Uterus (tissue), 4 donors: Measurements from ENCODE around the gene CETN2. TPM values are rescaled to one million over a fixed set of nuclear protein-coding genes. Genes with fewer than 3 reads are reported as not detected.

ENCODE experiments used
- DNase-seq, 2 donors: peaks; one replicate each; pipeline ENCODE4 v3.0.0-alpha.2; 2019 to 2020
- H3K27ac ChIP-seq, 2 donors: fragments of 200-600 bp; sonication (generic); 1 replicate in 1 of 2; 2 replicates in 1 of 2; pipeline ENCODE4 v1.5.1; 2016 to 2018
- H3K27me3 ChIP-seq, 2 donors: fragments of 200-600 bp; sonication (generic); one replicate each; pipeline ENCODE4 v1.5.1; 2018 to 2019; ENCODE audit warnings: control low read depth in 1 of 2
- H3K36me3 ChIP-seq, 2 donors: fragments of 200-600 bp; sonication (generic); one replicate each; pipeline ENCODE4 v1.5.1; 2019; ENCODE audit warnings: control low read depth in 1 of 2
- H3K4me1 ChIP-seq, 2 donors: fragments of 200-600 bp; sonication (generic); one replicate each; pipeline ENCODE4 v1.5.1; 2018 to 2019; ENCODE audit warnings: control low read depth in 1 of 2
- H3K4me3 ChIP-seq, 2 donors: fragments of 200-600 bp; sonication (generic); 1 replicate in 1 of 2; 2 replicates in 1 of 2; pipeline ENCODE4 v1.5.1; 2018 to 2019; ENCODE audit warnings: mild to moderate bottlenecking in 1 of 2
- H3K9me3 ChIP-seq, 2 donors: fragments of 200-600 bp; sonication (generic); one replicate each; pipeline ENCODE4 v1.5.1; 2019; ENCODE audit warnings: control low read depth in 1 of 2
- POLR2A ChIP-seq, 2 donors: fragments of 450-650 bp; IDR thresholded peaks; one replicate each; pipeline ENCODE4 v1.6.1; 2016; ENCODE audit warnings: antibody characterized with exemption in 2 of 2, mild to moderate bottlenecking in 1 of 2, moderate library complexity in 1 of 2
- intact Hi-C: fragments of 100-400 bp; cut with DNase I; formaldehyde crosslinking; loops from one replicate; pipeline ENCODE4 v1.15.1; 2023; ENCODE audit warnings: low total_unique reads
- total RNA-seq, 4 donors: library from RNA; depleted of rRNA in 3 of 4; stranded (reverse); fragments of >200 nt in 3 of 4; gene quantifications; one replicate each; pipeline versions ENCODE4 v1.1.0 to v1.2.4, GENCODE V29; 2014 to 2023
- TF ChIP-seq, protein P1 (sequence below), 4 experiments: fragments of 200-600 bp in 2 of 4; fragments of 450-650 bp in 2 of 4; sonication (generic) in 2 of 4; IDR thresholded peaks; one replicate each; pipeline ENCODE4 v1.5.1; 2016 to 2019; ENCODE audit warnings: antibody characterized with exemption in 4 of 4, mild to moderate bottlenecking in 2 of 4, moderate library complexity in 1 of 4
- donor health status: DM: yes; HTN: yes; CAD: no.

The CETN2 gene
- total RNA-seq, 4 donors from 2014 or later: 37.9 to 61.5 (median 45.4) TPM

DNA sequence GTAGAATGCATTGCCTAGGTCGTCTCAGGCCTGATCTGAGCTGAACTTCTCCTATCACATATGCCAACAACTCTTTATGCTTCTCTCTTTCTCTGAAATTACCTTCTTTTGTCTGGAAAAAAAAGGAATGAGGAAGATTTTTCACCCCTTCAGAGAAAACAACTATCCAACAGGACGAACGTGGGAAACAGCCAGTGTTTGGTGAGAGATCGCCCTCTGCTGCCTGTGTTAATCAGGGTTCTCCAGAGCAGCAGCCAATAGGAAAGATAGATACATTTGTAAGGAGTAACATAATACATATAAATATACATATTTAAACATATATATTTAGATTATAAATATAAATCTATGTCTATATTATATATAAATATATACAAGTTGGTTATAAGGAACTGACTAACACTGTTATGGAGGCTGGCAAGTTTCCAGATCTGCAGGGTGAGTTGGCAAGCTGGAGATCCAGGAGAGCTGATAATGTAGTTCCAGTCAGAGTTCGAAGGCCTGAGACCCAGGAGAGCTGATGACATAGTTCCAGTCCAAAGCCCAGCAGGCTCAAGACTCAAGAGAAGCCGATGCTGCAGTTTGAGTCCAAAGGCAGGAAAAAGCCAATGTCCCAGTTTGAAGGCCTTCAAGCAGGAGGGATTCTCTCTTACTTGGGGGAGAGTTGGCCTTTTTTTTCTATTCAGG is 13.3 kb downstream of the CETN2 start:
- TF ChIP-seq POLR2A (IDR thresholded peaks at IDR 0.05): no peak
- TF ChIP-seq, protein P1, sequence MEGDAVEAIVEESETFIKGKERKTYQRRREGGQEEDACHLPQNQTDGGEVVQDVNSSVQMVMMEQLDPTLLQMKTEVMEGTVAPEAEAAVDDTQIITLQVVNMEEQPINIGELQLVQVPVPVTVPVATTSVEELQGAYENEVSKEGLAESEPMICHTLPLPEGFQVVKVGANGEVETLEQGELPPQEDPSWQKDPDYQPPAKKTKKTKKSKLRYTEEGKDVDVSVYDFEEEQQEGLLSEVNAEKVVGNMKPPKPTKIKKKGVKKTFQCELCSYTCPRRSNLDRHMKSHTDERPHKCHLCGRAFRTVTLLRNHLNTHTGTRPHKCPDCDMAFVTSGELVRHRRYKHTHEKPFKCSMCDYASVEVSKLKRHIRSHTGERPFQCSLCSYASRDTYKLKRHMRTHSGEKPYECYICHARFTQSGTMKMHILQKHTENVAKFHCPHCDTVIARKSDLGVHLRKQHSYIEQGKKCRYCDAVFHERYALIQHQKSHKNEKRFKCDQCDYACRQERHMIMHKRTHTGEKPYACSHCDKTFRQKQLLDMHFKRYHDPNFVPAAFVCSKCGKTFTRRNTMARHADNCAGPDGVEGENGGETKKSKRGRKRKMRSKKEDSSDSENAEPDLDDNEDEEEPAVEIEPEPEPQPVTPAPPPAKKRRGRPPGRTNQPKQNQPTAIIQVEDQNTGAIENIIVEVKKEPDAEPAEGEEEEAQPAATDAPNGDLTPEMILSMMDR (IDR thresholded peaks at IDR 0.05): peak in 1 of 4 experiments; percentile 4
- H3K4me1 ChIP-seq: no peaks in the 10 kb centered on the region
- no peaks in the 10 kb centered on the region for H3K36me3 ChIP-seq
- H3K27ac ChIP-seq: no peak overlapping the region
- H3K9me3 ChIP-seq: no peaks in the 10 kb centered on the region
- H3K27me3 ChIP-seq: no peaks in the 10 kb centered on the region
- intact Hi-C loops: no loop called here
- DNase-seq: no peak
- no peak overlapping the region for H3K4me3 ChIP-seq

DNA sequence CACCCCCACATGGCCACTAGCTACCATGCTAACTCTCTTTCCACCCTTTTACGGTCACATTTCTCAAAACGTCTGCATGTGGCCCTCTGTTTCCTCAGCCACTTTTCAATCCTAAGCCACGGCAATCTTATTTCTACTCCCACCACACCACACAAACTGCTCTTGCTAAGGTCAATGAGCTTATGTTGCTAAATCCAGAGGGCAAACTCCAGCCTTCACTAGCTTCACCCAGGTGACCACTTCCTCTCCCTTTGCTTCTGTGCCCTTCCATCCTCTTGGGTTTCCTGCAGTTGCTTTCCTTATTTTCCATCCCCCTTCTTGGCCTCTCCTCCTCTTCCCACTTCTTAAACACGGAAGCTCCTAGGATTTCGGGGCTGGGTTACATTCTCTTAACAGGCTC is 16.5 kb downstream of the CETN2 start:
- Histone ChIP-seq H3K27ac (no peak overlapping the region), H3K36me3 (no peaks in the 10 kb centered on the region), H3K4me1 (no peaks in the 10 kb centered on the region), H3K27me3 (no peaks in the 10 kb centered on the region), H3K4me3 (no peak overlapping the region), H3K9me3 (no peaks in the 10 kb centered on the region)
- DNase-seq: no peak
- TF ChIP-seq, protein P1 (IDR thresholded peaks at IDR 0.05): no peak
- TF ChIP-seq POLR2A (IDR thresholded peaks at IDR 0.05): no peak
- intact Hi-C loops: no loop called here

DNA sequence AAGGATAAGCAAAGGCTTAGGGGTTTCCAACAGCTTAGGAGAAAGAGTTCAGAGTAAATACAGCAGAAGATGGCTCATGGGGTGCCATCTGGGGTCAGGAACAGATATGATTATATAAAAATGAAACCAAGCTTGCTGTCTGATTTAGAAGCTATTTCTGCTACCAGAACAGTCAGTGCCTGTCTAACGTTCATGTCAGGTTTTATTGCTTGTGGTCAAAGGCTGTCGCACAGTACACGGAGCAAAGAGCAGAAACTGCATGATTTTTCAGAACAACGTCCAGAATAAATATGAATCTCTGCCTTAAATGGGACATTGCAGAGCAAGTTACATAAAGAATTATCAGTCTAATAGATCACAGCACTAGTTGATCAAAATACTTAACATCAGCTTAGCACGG is 17.4 kb downstream of the CETN2 start:
- Histone ChIP-seq H3K9me3 (no peaks in the 10 kb centered on the region), H3K36me3 (no peaks in the 10 kb centered on the region), H3K4me1 (no peaks in the 10 kb centered on the region), H3K4me3 (no peak overlapping the region), H3K27me3 (no peaks in the 10 kb centered on the region), H3K27ac (no peak overlapping the region)
- TF ChIP-seq, protein P1 (IDR thresholded peaks at IDR 0.05): no peak
- TF ChIP-seq POLR2A (IDR thresholded peaks at IDR 0.05): no peak
- no peak for DNase-seq
- intact Hi-C loops: no loop called here

DNA sequence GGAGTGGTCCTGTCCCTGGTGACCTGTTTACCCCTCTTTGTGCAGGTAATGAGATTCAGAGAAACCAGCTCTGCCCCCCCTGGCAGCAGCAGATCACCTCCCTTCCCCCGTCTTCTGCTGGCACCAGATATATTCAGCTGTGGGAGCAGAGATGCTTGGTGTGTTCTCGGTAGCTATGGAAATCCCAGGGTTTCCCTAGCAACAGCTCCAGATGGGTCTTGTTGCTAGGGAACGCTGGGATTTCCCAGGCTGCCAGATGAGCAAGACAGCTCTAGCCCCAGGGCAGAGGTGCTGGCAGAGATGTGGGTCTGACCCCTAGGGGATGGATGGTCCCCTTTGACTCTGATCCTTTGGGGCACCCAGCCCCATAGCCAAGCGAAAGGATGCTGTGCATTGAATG is 20.2 kb downstream of the CETN2 start:
- intact Hi-C loops: no loop called here
- Histone ChIP-seq H3K4me1 (no peaks in the 10 kb centered on the region), H3K36me3 (no peaks in the 10 kb centered on the region)

DNA sequence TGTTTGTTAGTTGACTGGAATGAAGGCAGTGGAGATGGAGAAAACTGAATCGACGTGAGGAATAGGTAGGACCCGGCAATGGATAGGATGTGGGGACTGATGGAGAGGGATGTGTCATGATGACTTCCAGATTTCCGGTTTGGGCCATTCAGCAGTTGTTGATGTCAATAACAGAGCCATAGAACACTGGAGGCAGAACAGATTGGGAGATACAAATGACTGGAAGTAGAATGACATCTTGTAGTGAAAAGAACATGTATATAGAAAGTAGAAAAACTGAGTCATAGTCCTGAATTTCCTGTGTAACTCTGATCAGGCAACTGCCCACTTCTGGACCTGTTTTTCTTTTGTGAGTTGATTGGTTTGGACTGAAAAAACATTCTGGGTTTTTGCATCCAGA is 24.5 kb downstream of the CETN2 start:
- TF ChIP-seq, protein P1 (IDR thresholded peaks at IDR 0.05): no peak
- no peak for TF ChIP-seq POLR2A (IDR thresholded peaks at IDR 0.05)
- Histone ChIP-seq H3K27ac (no peak overlapping the region), H3K4me3 (no peak overlapping the region), H3K36me3 (no peaks in the 10 kb centered on the region), H3K9me3 (no peaks in the 10 kb centered on the region), H3K4me1 (no peaks in the 10 kb centered on the region), H3K27me3 (no peaks in the 10 kb centered on the region)
- intact Hi-C loops: no loop called here
- DNase-seq: no peak

More for the DNA sequence above, 20.2 kb downstream of the CETN2 start:
- no peak for DNase-seq
- H3K27ac ChIP-seq: no peak overlapping the region
- TF ChIP-seq, protein P1 (IDR thresholded peaks at IDR 0.05): no peak
- no peak for TF ChIP-seq POLR2A (IDR thresholded peaks at IDR 0.05)
- no peaks in the 10 kb centered on the region for H3K9me3 ChIP-seq
- H3K4me3 ChIP-seq: no peak overlapping the region
- no peaks in the 10 kb centered on the region for H3K27me3 ChIP-seq
